ENCODE data around the gene UGT1A8.
A peak's percentile ranks its signal among the peaks of the same experiment; 100 is the strongest.
"Not testable (repeated sequence)": the region's sequence is repeated elsewhere in the genome, so short reads cannot be mapped to it uniquely, and the experiment has no call there.

UGT1A8 gene

GRCh38 chr2:233689031-233689430 lies 71.6 kb downstream of the UGT1A8 start:
- DNase-seq: no peak

GRCh38 chr2:233689501-233689900 lies 72.1 kb downstream of the UGT1A8 start:
- DNase-seq: peak; percentile 61

- no peak for DNase-seq
These were observed 73.0 kb downstream of the UGT1A8 start for GRCh38 chr2:233690444-233690843.

- peak; percentile 39 for DNase-seq
These were observed 74.3 kb downstream of the UGT1A8 start for GRCh38 chr2:233691443-233692433.

- no peak for DNase-seq
These were observed 75.2 kb downstream of the UGT1A8 start, which contains the start of gene UGT1A6 for GRCh38 chr2:233692648-233693047. Gene UGT1A6, plus strand, starts transcription at chr2:233692890. Its CDS starts 115 bp downstream, at chr2:233693005.

GRCh38 chr2:233693963-233694362 lies 76.5 kb downstream of the UGT1A8 start:
- no peak for DNase-seq

GRCh38 chr2:233698740-233699139 lies 81.3 kb downstream of the UGT1A8 start:
- no peak for DNase-seq

- DNase-seq: no peak
These were observed 82.1 kb downstream of the UGT1A8 start for GRCh38 chr2:233699424-233700027.

GRCh38 chr2:233700028-233700635 lies 82.7 kb downstream of the UGT1A8 start:
- DNase-seq: peak; percentile 96

GRCh38 chr2:233700842-233701241 lies 83.4 kb downstream of the UGT1A8 start:
- not testable (repeated sequence) for DNase-seq

- DNase-seq: no peak
These were observed 84.8 kb downstream of the UGT1A8 start for GRCh38 chr2:233702238-233702637.

- DNase-seq: peak; percentile 59
These were observed 88.6 kb downstream of the UGT1A8 start for GRCh38 chr2:233705911-233706506.

- no peak for DNase-seq
These were observed 89.3 kb downstream of the UGT1A8 start for GRCh38 chr2:233706720-233707119.

GRCh38 chr2:233707940-233708644 lies 90.7 kb downstream of the UGT1A8 start:
- DNase-seq: no peak

- DNase-seq: no peak
These were observed 91.5 kb downstream of the UGT1A8 start for GRCh38 chr2:233708942-233709341.

GRCh38 chr2:233711312-233712008 lies 94.0 kb downstream of the UGT1A8 start:
- DNase-seq: peak; percentile 91

GRCh38 chr2:233712611-233713261 lies 95.3 kb downstream of the UGT1A8 start, which contains the start of gene UGT1A5:
Gene UGT1A5, plus strand, starts transcription at chr2:233712907. Its CDS starts 85 bp downstream, at chr2:233712992.
- DNase-seq: no peak

GRCh38 chr2:233713262-233713615 lies 95.8 kb downstream of the UGT1A8 start:
- no peak for DNase-seq

GRCh38 chr2:233714121-233714520 lies 96.7 kb downstream of the UGT1A8 start:
- DNase-seq: peak; percentile 55

- no peak for DNase-seq
These were observed 101.1 kb downstream of the UGT1A8 start, which contains the start of gene UGT1A4 for GRCh38 chr2:233718552-233718951. Gene UGT1A4, plus strand, starts transcription at chr2:233718736. Its CDS starts 85 bp downstream, at chr2:233718821.

- no peak for DNase-seq
These were observed 111.4 kb downstream of the UGT1A8 start, which contains the start of gene UGT1A3 for GRCh38 chr2:233728723-233729301. Gene UGT1A3, plus strand, starts transcription at chr2:233729042. Its CDS starts 85 bp downstream, at chr2:233729127.

Measured in hematopoietic multipotent progenitor cell treated with erythropoietin and hydrocortisone succinate and interleukin-3 and kit ligand, for 6 days (in vitro differentiated cells).